Type B pancreatic cell (in vitro differentiated cells): ENCODE data around the gene PDIK1L. TPM values are rescaled to one million over a fixed set of nuclear protein-coding genes. Genes with fewer than 3 reads are reported as not detected.

Experiments used
- DNase-seq: peaks from one replicate; pipeline ENCODE4 v3.0.0; 2021; ENCODE audit warnings: mixed read lengths; ENCODE audit not compliant: unreplicated experiment; ENCODE audit errors: extremely low spot score
- H3K27ac Mint-ChIP-seq: 2 replicates; pipeline ENCODE4 v1.8.0; 2021; ENCODE audit warnings: mild to moderate bottlenecking, mixed read lengths
- H3K27me3 Mint-ChIP-seq: 2 replicates; pipeline ENCODE4 v1.8.0; 2021; ENCODE audit warnings: mixed read lengths
- H3K36me3 Mint-ChIP-seq: 2 replicates; pipeline ENCODE4 v1.8.0; 2021; ENCODE audit warnings: mixed read lengths
- H3K4me1 Mint-ChIP-seq: one replicate; pipeline ENCODE4 v1.8.0; 2021; ENCODE audit warnings: mixed read lengths; ENCODE audit not compliant: unreplicated experiment
- H3K4me3 Mint-ChIP-seq: 2 replicates; pipeline ENCODE4 v1.8.0; 2021; ENCODE audit warnings: mild to moderate bottlenecking, mixed read lengths
- H3K9me3 Mint-ChIP-seq: 2 replicates; pipeline ENCODE4 v1.8.0; 2021; ENCODE audit warnings: mixed read lengths
- total RNA-seq: library from RNA; stranded (reverse); gene quantifications from 2 replicates; pipeline ENCODE4 v1.2.1, GENCODE V29; 2021; ENCODE audit warnings: low replicate concordance
- TF ChIP-seq, protein P1 (sequence below): fragments of 200-600 bp; sonication (generic); conservative IDR thresholded peaks from 2 replicates; pipeline ENCODE4 v1.5.0; 2021; ENCODE audit warnings: antibody characterized with exemption, mild to moderate bottlenecking

Gene PDIK1L
- total RNA-seq, 1 donor from 2014 or later: 14.7 TPM

- Mint-ChIP-seq H3K27me3 (peaks cover 6% of the 10 kb centered on the region), H3K4me1 (peaks cover 30% of the 10 kb centered on the region), H3K36me3 (no peaks in the 10 kb centered on the region), H3K4me3 (peak overlapping the region; percentile 41), H3K27ac (no peak overlapping the region), H3K9me3 (no peaks in the 10 kb centered on the region)
- TF ChIP-seq, protein P1, sequence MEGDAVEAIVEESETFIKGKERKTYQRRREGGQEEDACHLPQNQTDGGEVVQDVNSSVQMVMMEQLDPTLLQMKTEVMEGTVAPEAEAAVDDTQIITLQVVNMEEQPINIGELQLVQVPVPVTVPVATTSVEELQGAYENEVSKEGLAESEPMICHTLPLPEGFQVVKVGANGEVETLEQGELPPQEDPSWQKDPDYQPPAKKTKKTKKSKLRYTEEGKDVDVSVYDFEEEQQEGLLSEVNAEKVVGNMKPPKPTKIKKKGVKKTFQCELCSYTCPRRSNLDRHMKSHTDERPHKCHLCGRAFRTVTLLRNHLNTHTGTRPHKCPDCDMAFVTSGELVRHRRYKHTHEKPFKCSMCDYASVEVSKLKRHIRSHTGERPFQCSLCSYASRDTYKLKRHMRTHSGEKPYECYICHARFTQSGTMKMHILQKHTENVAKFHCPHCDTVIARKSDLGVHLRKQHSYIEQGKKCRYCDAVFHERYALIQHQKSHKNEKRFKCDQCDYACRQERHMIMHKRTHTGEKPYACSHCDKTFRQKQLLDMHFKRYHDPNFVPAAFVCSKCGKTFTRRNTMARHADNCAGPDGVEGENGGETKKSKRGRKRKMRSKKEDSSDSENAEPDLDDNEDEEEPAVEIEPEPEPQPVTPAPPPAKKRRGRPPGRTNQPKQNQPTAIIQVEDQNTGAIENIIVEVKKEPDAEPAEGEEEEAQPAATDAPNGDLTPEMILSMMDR: no peak
- no peak for DNase-seq
Measured at GRCh38 chr1:26156285-26157038, 44.8 kb downstream of the PDIK1L start.

DNA sequence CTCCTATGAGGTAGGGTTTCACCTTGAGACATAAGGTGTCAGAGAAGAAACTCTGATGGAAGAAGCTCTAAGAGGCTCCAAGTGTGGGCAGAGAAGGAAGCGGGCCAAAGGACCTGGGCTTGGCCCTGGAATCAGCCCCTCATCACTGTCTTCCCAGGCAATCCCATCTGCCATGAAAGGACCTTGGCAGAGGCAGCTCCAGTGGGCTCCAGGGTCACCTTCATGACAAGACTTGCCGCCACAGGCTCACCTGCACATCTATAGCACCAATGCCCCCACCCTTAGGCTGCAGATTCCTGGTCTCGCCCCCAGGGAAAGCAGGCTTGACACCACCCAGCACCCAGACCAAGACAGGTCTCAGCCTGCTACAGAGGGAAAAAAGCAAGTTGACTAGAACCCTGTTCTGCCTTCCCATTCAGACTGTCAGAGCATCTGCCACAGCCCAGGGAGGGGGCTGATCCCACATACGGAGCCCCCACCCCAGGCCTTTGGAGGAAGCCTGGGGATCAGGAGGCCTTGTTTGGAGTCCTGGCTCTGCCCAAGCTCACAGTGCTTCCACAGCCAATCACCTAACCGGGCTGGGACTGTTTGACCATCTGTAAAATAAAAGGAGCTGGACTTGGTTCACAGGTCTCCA lies 46.8 kb downstream of the PDIK1L start:
- Mint-ChIP-seq H3K4me1 (peaks cover 34% of the 10 kb centered on the region), H3K9me3 (no peaks in the 10 kb centered on the region), H3K36me3 (no peaks in the 10 kb centered on the region), H3K4me3 (peak overlapping the region; percentile 80), H3K27me3 (peaks cover 10% of the 10 kb centered on the region), H3K27ac (no peak overlapping the region)
- DNase-seq: no peak
- TF ChIP-seq, protein P1: no peak

DNA sequence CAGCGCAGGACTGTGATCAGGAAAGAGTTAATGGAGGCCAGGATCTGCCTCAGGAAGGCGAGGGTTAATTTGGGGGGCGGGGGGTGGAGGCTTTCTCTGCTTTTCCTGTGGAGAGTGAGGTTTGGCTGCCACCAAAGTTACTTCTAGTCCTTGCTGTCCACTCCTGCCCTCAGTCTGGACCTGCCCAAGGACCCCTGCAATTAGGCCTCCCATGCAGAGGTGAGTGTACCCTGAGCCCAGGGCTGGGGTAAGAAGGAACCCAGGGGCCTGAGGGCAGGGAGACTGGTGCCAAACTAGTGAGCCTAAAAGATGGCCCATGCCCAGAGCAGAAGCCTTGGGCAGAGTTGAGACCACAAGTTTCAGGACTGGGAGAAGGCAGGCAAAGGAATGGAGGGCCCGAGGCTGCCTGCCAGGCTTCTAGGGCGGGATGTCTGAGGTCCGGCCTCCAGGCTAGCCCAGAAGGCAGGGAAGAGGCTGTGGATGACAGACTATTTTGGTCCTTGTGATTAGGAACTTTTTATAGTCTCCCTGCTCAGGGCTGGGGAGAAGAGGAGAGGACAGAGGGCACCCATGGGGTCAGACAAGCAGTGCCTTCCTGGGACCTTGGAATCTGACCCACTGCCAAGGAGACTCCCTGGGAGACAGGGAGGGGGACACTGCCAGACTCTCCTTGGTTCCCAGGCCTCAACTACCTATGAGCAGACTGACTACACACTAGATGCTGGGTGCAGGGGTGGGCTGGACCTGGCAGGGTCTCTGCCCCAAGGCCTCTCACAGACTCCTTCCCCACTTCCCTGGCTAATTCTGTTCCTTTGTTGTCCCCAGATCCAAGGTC lies 47.5 kb downstream of the PDIK1L start, which contains the start of gene FAM110D:
FAM110D (plus strand) TSS at position 172 of the 835 bp plus-strand sequence. CDS start 2,213 bp downstream, outside the sequence.
- H3K4me1 Mint-ChIP-seq: peaks cover 34% of the 10 kb centered on the region
- DNase-seq: no peak
- TF ChIP-seq, protein P1: no peak
- peaks cover 10% of the 10 kb centered on the region for H3K27me3 Mint-ChIP-seq
- H3K9me3 Mint-ChIP-seq: no peaks in the 10 kb centered on the region
- no peak within 1 kb of the TSS for H3K27ac Mint-ChIP-seq
- no peaks in the 10 kb centered on the region for H3K36me3 Mint-ChIP-seq
- H3K4me3 Mint-ChIP-seq: peak within 1 kb of the TSS; percentile 80

DNA sequence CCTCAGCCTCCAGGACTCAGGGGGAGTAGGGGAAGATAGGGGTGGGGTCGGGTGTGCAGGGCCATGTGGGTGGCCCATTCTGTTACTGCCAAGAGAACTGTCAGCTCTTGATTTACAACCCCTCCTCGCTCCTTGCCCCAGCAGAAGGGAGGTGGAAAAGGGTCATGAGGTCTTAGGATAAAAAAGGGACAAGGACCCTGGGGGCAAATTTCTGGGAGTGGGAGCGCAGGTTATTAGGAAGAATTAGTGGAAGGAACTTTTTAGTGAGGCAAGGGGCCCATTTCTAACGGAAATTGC lies 48.1 kb downstream of the PDIK1L start:
- H3K4me1 Mint-ChIP-seq: peaks cover 37% of the 10 kb centered on the region
- H3K27ac Mint-ChIP-seq: no peak overlapping the region
- no peak for DNase-seq
- TF ChIP-seq, protein P1: no peak
- H3K27me3 Mint-ChIP-seq: peaks cover 10% of the 10 kb centered on the region
- H3K9me3 Mint-ChIP-seq: no peaks in the 10 kb centered on the region
- H3K4me3 Mint-ChIP-seq: peak overlapping the region; percentile 80
- H3K36me3 Mint-ChIP-seq: no peaks in the 10 kb centered on the region

- Mint-ChIP-seq H3K4me3 (peak overlapping the region; percentile 77), H3K4me1 (peaks cover 35% of the 10 kb centered on the region), H3K27ac (no peak overlapping the region), H3K36me3 (no peaks in the 10 kb centered on the region), H3K27me3 (peaks cover 10% of the 10 kb centered on the region), H3K9me3 (no peaks in the 10 kb centered on the region)
- DNase-seq: no peak
- TF ChIP-seq, protein P1: no peak
Measured at GRCh38 chr1:26160527-26161414, 49.1 kb downstream of the PDIK1L start.
